Activated CD8-positive, alpha-beta T cell treated with anti-CD3 and anti-CD28 coated beads for 36 hours (primary cell): ENCODE measurements around the gene PLEKHH2. TPM values are rescaled to one million over a fixed set of nuclear protein-coding genes. Genes with fewer than 3 reads are reported as not detected.
"Not testable (repeated sequence)": the region's sequence is repeated elsewhere in the genome, so short reads cannot be mapped to it uniquely, and the experiment has no call there.

Experiments used
- ATAC-seq: fragments of 200-7000 bp; cut with Tn5 transposase; one replicate; pipeline ENCODE4 v1.10.0; 2021; ENCODE audit warnings: mild to moderate bottlenecking, moderate library complexity
- CTCF ChIA-PET: fragments of 350-600 bp; sonication (Branson Sonifier 250); formaldehyde crosslinking; loops from one replicate; lab custom pipeline; 2021; ENCODE audit warnings: antibody characterized with exemption; lab: Charles Lee
- POLR2A ChIA-PET: fragments of 350-600 bp; sonication (Branson Sonifier 250); formaldehyde crosslinking; loops from one replicate; lab custom pipeline; 2021; ENCODE audit warnings: antibody characterized with exemption; lab: Charles Lee
- DNase-seq: peaks from one replicate; pipeline ENCODE4 v3.0.0-alpha.2; 2020
- H3K27ac Mint-ChIP-seq: one replicate; pipeline ENCODE4 v1.8.0; 2021; ENCODE audit warnings: mild to moderate bottlenecking, mixed read lengths
- H3K27me3 Mint-ChIP-seq: one replicate; pipeline ENCODE4 v1.8.0; 2021; ENCODE audit warnings: mixed read lengths
- H3K36me3 Mint-ChIP-seq: one replicate; pipeline ENCODE4 v1.8.0; 2021; ENCODE audit warnings: low read depth, mixed read lengths
- H3K4me1 Mint-ChIP-seq: one replicate; pipeline ENCODE4 v1.8.0; 2021; ENCODE audit warnings: low read depth, mixed read lengths
- H3K4me3 Mint-ChIP-seq: one replicate; pipeline ENCODE4 v1.8.0; 2021; ENCODE audit warnings: mild to moderate bottlenecking, moderate library complexity, mixed read lengths
- H3K9me3 Mint-ChIP-seq: one replicate; pipeline ENCODE4 v1.8.0; 2021; ENCODE audit warnings: mixed read lengths
- CTCF ChIP-seq: fragments of 200-600 bp; IDR thresholded peaks from one replicate; pipeline ENCODE4 v1.8.0; 2022; ENCODE audit warnings: antibody characterized with exemption, mild to moderate bottlenecking
- intact Hi-C: fragments of 100-400 bp; cut with micrococcal nuclease; formaldehyde crosslinking; loops from one replicate; pipeline ENCODE4 v1.10.0; 2022
- total RNA-seq, 2 experiments: library from RNA; stranded (reverse); gene quantifications; one replicate each; pipeline ENCODE4 v1.2.3, GENCODE V29; 2021

The PLEKHH2 gene
- total RNA-seq, 2 experiments from 2014 or later: 0.43 to 0.56 TPM

GRCh38 chr2:43718530-43719124 is 81.6 kb downstream of the PLEKHH2 start:
- DNase-seq (no peak), ATAC-seq (no peak)
- Mint-ChIP-seq H3K4me3 (no peak overlapping the region), H3K27me3 (peaks cover 12% of the 10 kb centered on the region), H3K9me3 (no peaks in the 10 kb centered on the region), H3K27ac (no peak overlapping the region), H3K36me3 (no peaks in the 10 kb centered on the region), H3K4me1 (no peaks in the 10 kb centered on the region)
- POLR2A ChIA-PET: no interaction called here
- TF ChIP-seq CTCF: no peak
- CTCF ChIA-PET: no interaction called here
- intact Hi-C loops: no loop called here

GRCh38 chr2:43724728-43725526 is 87.9 kb downstream of the PLEKHH2 start:
- no peak for TF ChIP-seq CTCF
- H3K4me1 Mint-ChIP-seq: no peaks in the 10 kb centered on the region

GRCh38 chr2:43725711-43726246 is 88.7 kb downstream of the PLEKHH2 start:
- Mint-ChIP-seq H3K4me1 (no peaks in the 10 kb centered on the region), H3K36me3 (no peaks in the 10 kb centered on the region), H3K4me3 (no peak overlapping the region), H3K27me3 (peaks cover 1% of the 10 kb centered on the region), H3K27ac (no peak overlapping the region), H3K9me3 (no peaks in the 10 kb centered on the region)
- no peak for ATAC-seq
- no peak for DNase-seq
- ChIA-PET POLR2A (no interaction called here), CTCF (interaction anchor here (1.4 kb wide), 1 partner anchor 11 kb away, joined by 5 read pairs; no protein-coding TSS in a partner anchor)
- TF ChIP-seq CTCF: no peak
- intact Hi-C loops: no loop called here

More at GRCh38 chr2:43724728-43725526, 87.9 kb downstream of the PLEKHH2 start:
- POLR2A ChIA-PET: no interaction called here
- Mint-ChIP-seq H3K36me3 (no peaks in the 10 kb centered on the region), H3K4me3 (no peak overlapping the region), H3K9me3 (no peaks in the 10 kb centered on the region), H3K27me3 (peaks cover 3% of the 10 kb centered on the region), H3K27ac (no peak overlapping the region)
- no peak for DNase-seq
- intact Hi-C loops: no loop called here
- CTCF ChIA-PET: interaction anchor here (1.4 kb wide), 1 partner anchor 10 kb away, joined by 5 read pairs; no protein-coding TSS in a partner anchor
- no peak for ATAC-seq

GRCh38 chr2:43726961-43727633 is 90.0 kb downstream of the PLEKHH2 start:
- H3K36me3 Mint-ChIP-seq, DNase-seq, CTCF ChIA-PET, H3K4me1 Mint-ChIP-seq, POLR2A ChIA-PET, H3K27ac Mint-ChIP-seq, intact Hi-C loops, ATAC-seq, H3K27me3 Mint-ChIP-seq, H3K9me3 Mint-ChIP-seq, H3K4me3 Mint-ChIP-seq: not testable (repeated sequence)

GRCh38 chr2:43727634-43728014 is 90.6 kb downstream of the PLEKHH2 start:
- intact Hi-C loops: no loop called here
- no peaks in the 10 kb centered on the region for H3K4me1 Mint-ChIP-seq
- no peak for DNase-seq
- ChIA-PET POLR2A (no interaction called here), CTCF (no interaction called here)
- H3K27me3 Mint-ChIP-seq: peaks cover 2% of the 10 kb centered on the region
- no peak overlapping the region for H3K4me3 Mint-ChIP-seq
- no peak overlapping the region for H3K27ac Mint-ChIP-seq
- ATAC-seq: no peak
- no peak for TF ChIP-seq CTCF
- H3K36me3 Mint-ChIP-seq: no peaks in the 10 kb centered on the region
- H3K9me3 Mint-ChIP-seq: no peaks in the 10 kb centered on the region
